GM03348 (cell line): ENCODE results near the gene EVA1B.

Source experiments
- DNase-seq: peaks from one replicate; pipeline ENCODE4 v3.0.0; 2012; ENCODE audit warnings: low spot score

Gene EVA1B

DNA sequence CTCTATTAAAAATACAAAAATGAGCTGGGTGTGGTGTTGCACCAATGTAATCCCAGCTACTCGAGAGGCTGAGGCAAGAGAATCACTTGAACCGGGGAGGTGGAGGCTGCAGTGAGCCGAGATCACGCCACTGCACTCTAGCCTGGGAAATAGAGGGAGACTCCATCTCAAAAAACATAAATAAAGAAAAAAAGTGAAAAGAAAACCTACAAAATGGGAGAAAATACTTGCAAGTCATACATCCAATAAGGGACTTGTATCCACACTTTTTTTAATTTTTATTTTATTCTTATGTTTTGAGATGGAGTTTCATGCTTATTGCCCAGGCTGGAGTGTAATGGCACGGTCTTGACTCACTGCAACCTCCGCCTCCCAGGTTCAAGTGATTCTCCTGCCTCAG is 46.8 kb downstream of the EVA1B start:
- DNase-seq: no peak

GRCh38 chr1:36274201-36274600 is 49.2 kb downstream of the EVA1B start:
- DNase-seq: no peak

DNA sequence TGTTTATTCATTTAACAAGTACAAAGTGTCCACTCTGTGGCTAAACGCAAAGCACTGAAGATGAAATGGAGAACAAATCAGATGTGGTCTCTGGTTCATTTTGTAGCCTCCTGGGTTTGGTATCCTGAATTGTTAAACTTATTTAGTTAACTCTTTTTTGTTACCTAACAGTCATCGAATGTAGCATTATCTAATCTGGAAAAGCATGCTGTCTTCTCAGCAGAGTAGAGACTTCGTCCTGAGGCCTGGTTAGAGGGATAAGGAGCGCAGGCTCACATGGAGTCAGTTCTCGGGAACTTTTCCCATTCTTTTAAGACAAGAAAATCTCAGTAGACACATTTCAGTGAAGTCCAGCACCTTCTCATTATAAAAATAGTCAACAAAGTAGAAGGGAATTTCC is 50.4 kb downstream of the EVA1B start:
- DNase-seq: no peak
